GM12878 (cell line): Measurements from ENCODE around the gene TANK. TPM values are rescaled to one million over a fixed set of nuclear protein-coding genes. Genes with fewer than 3 reads are reported as not detected.

Experiments
- ATAC-seq: fragments of 200-7000 bp; cut with Tn5 transposase; 3 replicates; pipeline ENCODE4 v1.9.1; 2020; ENCODE audit warnings: mild to moderate bottlenecking, moderate library complexity
- BruUV-seq: library from RNA; stranded (reverse); fragments of 400-500 nt; replicated peaks from 2 replicates; lab custom pipeline; 2021; lab: Mats Ljungman, UMichigan
- CTCF ChIA-PET: fragments of 300-600 bp; sonication (Branson Sonifier 250); formaldehyde crosslinking; extraction: SDS; loops from one replicate; lab custom pipeline; 2021; ENCODE audit warnings: inconsistent platforms; lab: Yijun Ruan, JAX
- POLR2A ChIA-PET: fragments of 350-600 bp; formaldehyde crosslinking; extraction: SDS; loops from one replicate; lab custom pipeline; 2021; ENCODE audit warnings: inconsistent platforms; lab: Charles Lee
- RAD21 ChIA-PET: fragments of 300-600 bp; sonication (Branson Sonifier 250); formaldehyde crosslinking; loops from one replicate; lab custom pipeline; 2023; ENCODE audit warnings: antibody characterized with exemption; ENCODE audit not compliant: unreplicated experiment; lab: Charles Lee
- SMC1A ChIA-PET: fragments of 300-600 bp; sonication (Branson Sonifier 250); formaldehyde crosslinking; loops from one replicate; lab custom pipeline; 2023; ENCODE audit not compliant: unreplicated experiment, uncharacterized antibody; lab: Charles Lee
- DNase-seq: peaks from one replicate; pipeline ENCODE4 v3.0.0-alpha.2; 2011; ENCODE audit warnings: low read depth, low spot score
- FAIRE-seq: peaks from 3 replicates; lab custom pipeline; 2011; peaks lifted over from hg19 to GRCh38; lab: Jason Lieb, UNC
- H2AFZ ChIP-seq: 2 replicates; pipeline ENCODE4 v1.6.0; 2011; ENCODE audit warnings: low read depth, low read length, control low read depth; ENCODE audit not compliant: control insufficient read depth
- H3K27ac ChIP-seq: 2 replicates; pipeline ENCODE4 v1.5.1; 2011; ENCODE audit warnings: control low read depth; ENCODE audit not compliant: control insufficient read depth, insufficient read depth
- H3K27me3 ChIP-seq, 2 experiments: replicated peaks in 1 of 2; 2 replicates each; pipeline versions ENCODE4 v1.6.0 to v1.6.1; 2011; ENCODE audit warnings: low read length in 1 of 2; ENCODE audit not compliant: control insufficient read depth in 2 of 2, insufficient read depth in 2 of 2
- H3K36me3 ChIP-seq, 2 experiments: 2 replicates each; pipeline ENCODE4 v1.5.1; 2011; ENCODE audit warnings: low read length in 1 of 2; ENCODE audit not compliant: control insufficient read depth in 2 of 2, insufficient read depth in 2 of 2
- H3K4me1 ChIP-seq: 2 replicates; pipeline ENCODE4 v1.6.1; 2011; ENCODE audit warnings: mild to moderate bottlenecking, low read length, moderate library complexity, mixed read lengths; ENCODE audit not compliant: control insufficient read depth, insufficient read depth
- H3K4me2 ChIP-seq: 2 replicates; pipeline ENCODE4 v1.6.0; 2011; ENCODE audit warnings: control low read depth; ENCODE audit not compliant: control insufficient read depth, insufficient read depth
- H3K4me3 ChIP-seq: fragments of 200-600 bp; sonication (generic); 2 replicates; pipeline ENCODE4 v1.5.1; 2016
- H3K79me2 ChIP-seq: 2 replicates; pipeline ENCODE4 v1.6.0; 2011; ENCODE audit warnings: low read length; ENCODE audit not compliant: control insufficient read depth, insufficient read depth
- H3K9ac ChIP-seq: 2 replicates; pipeline ENCODE4 v1.8.0; 2011; ENCODE audit warnings: low read length, control low read depth, mixed read lengths; ENCODE audit not compliant: control insufficient read depth, insufficient read depth
- H3K9me3 ChIP-seq: replicated peaks from 3 replicates; pipeline ENCODE4 v1.5.1; 2011; ENCODE audit warnings: mild to moderate bottlenecking, low read length; ENCODE audit not compliant: control insufficient read depth, insufficient read depth
- H4K20me1 ChIP-seq: 2 replicates; pipeline ENCODE4 v1.6.0; 2011; ENCODE audit not compliant: control insufficient read depth, insufficient read depth
- NFIC ChIP-seq: IDR thresholded peaks from 2 replicates; pipeline ENCODE4 v1.6.1; 2012; ENCODE audit warnings: low read depth, mild to moderate bottlenecking, inconsistent platforms, low read length, moderate library complexity
- NFXL1 ChIP-seq: fragments of 450-650 bp; IDR thresholded peaks from 2 replicates; pipeline ENCODE4 v1.6.1; 2017; ENCODE audit warnings: antibody characterized with exemption, mild to moderate bottlenecking, borderline replicate concordance
- ZNF622 ChIP-seq: fragments of 450-650 bp; IDR thresholded peaks from 2 replicates; pipeline ENCODE4 v1.6.1; 2017; ENCODE audit warnings: mild to moderate bottlenecking, inconsistent platforms
- WGBS: methylation state at CpG from one replicate; pipeline ENCODE4 v1.1.6; 2016; ENCODE audit warnings: low lambda C conversion rate; ENCODE audit not compliant: insufficient replicate concordance, insufficient coverage; ENCODE audit errors: missing lambda C conversion rate; 5-methylcytosine and 5-hydroxymethylcytosine counted together
- in situ Hi-C: fragments of 300-500 bp; cut with MboI; formaldehyde crosslinking; loops from 9 replicates; pipeline ENCODE4 v1.14.3; 2018; ENCODE audit warnings: mixed read lengths
- intact Hi-C: fragments of 100-400 bp; cut with micrococcal nuclease; formaldehyde crosslinking; loops from one replicate; pipeline ENCODE4 v1.14.2; 2022; ENCODE audit not compliant: unreplicated experiment
- polyA plus RNA-seq, 11 experiments: library from polyadenylated mRNA; depleted of rRNA in 4 of 11; unstranded in 6 of 11; stranded (reverse) in 5 of 11; fragments of >200 nt; fragmentation: Nextera tagmentation in 4 of 11; fragmentation: Illumina TruSeq in 1 of 11; extraction: Ambion mirVana in 4 of 11; extraction: Trizol in 1 of 11; gene quantifications; 1 replicate in 1 of 11; 2 replicates in 10 of 11; pipeline versions ENCODE4 v1.2.1 to v1.2.3, GENCODE V29; 2011 to 2016; ENCODE audit warnings: inconsistent platforms in 2 of 11, missing spikeins in 2 of 11, low read depth in 1 of 11
- total RNA-seq, 4 experiments: library from RNA; depleted of rRNA in 3 of 4; stranded (reverse); fragments of >200 nt in 3 of 4; fragmentation: Illumina TruSeq in 1 of 4; extraction: Trizol in 1 of 4; gene quantifications; 2 replicates each; pipeline versions ENCODE4 v1.2.1 to v1.2.3, GENCODE V29; 2013 to 2021
- TF ChIP-seq, protein P1 (sequence below): fragments of 450-650 bp; IDR thresholded peaks from 2 replicates; pipeline ENCODE4 v1.6.1; 2017; ENCODE audit warnings: mild to moderate bottlenecking, moderate library complexity

The TANK gene
- total and polyA plus RNA-seq, 10 of the 15 experiments (the other 5 are each of a cell fraction or from before 2014, with no cell fraction given), result 48.6 to 127 (median 103) TPM

DNA sequence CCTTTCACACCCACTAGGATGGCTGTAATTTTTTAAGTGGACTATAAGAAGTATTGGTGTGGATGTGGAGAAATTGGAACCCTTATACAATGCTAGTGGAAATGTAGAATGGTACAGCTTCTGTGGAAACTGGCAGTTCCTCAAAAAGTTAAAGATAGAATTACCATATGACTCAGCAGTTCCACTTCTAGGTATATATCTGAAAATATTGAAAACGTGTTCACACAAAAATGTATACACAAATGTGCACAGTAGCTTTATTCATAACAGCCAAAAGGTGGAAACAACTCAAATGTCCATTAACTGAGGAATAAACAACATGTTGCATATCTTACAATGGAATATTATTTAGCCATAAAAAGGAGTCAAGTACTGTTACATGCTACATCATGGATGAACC lies 17.7 kb downstream of the TANK start (continued):
- TF ChIP-seq, protein P1, sequence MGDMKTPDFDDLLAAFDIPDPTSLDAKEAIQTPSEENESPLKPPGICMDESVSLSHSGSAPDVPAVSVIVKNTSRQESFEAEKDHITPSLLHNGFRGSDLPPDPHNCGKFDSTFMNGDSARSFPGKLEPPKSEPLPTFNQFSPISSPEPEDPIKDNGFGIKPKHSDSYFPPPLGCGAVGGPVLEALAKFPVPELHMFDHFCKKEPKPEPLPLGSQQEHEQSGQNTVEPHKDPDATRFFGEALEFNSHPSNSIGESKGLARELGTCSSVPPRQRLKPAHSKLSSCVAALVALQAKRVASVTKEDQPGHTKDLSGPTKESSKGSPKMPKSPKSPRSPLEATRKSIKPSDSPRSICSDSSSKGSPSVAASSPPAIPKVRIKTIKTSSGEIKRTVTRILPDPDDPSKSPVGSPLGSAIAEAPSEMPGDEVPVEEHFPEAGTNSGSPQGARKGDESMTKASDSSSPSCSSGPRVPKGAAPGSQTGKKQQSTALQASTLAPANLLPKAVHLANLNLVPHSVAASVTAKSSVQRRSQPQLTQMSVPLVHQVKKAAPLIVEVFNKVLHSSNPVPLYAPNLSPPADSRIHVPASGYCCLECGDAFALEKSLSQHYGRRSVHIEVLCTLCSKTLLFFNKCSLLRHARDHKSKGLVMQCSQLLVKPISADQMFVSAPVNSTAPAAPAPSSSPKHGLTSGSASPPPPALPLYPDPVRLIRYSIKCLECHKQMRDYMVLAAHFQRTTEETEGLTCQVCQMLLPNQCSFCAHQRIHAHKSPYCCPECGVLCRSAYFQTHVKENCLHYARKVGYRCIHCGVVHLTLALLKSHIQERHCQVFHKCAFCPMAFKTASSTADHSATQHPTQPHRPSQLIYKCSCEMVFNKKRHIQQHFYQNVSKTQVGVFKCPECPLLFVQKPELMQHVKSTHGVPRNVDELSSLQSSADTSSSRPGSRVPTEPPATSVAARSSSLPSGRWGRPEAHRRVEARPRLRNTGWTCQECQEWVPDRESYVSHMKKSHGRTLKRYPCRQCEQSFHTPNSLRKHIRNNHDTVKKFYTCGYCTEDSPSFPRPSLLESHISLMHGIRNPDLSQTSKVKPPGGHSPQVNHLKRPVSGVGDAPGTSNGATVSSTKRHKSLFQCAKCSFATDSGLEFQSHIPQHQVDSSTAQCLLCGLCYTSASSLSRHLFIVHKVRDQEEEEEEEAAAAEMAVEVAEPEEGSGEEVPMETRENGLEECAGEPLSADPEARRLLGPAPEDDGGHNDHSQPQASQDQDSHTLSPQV, result no peak
- TF ChIP-seq NFXL1 (no peak), NFIC (peak; percentile 55; the same call in 1 of the 2 replicates)

DNA sequence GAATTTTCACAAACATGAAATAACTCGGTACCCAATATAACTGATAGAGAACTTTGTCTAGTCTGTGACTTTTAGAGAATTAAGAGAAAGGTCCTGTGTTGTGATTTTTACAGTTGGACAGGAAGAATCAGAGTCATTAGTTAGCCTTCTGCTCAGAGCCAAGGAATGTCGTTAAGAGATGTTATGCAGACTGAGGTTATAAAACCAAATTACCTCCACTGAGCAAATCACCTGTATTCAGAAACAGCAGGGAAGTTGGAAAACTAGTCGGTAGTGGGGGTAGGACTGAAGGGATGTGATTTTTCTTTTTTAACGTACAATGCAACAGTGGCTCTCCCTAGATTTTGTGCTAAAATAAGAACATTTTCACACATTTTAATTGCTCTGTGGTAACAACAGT lies 18.5 kb downstream of the TANK start:
- Histone ChIP-seq H3K27ac (no peak overlapping the region), H3K36me3 (peaks cover 6 to 28% of the 10 kb centered on the region in 2 experiments), H4K20me1 (no peaks in the 10 kb centered on the region), H2AFZ (no peak overlapping the region), H3K79me2 (peaks cover 45% of the 10 kb centered on the region), H3K27me3 (no peaks in the 10 kb centered on the region), H3K9ac (no peak overlapping the region), H3K9me3 (peaks cover 14% of the 10 kb centered on the region), H3K4me3 (no peak overlapping the region), H3K4me2 (no peak overlapping the region), H3K4me1 (peaks cover 18% of the 10 kb centered on the region)
- ChIA-PET POLR2A (no interaction called here), CTCF (no interaction called here), SMC1A (no interaction called here), RAD21 (no interaction called here)
- FAIRE-seq (no peak), ATAC-seq (no peak), DNase-seq (no peak)
- WGBS, result 85% methylated on average over 4 of the region's 4 CpGs
- TF ChIP-seq ZNF622, result no peak
- no TSS peak for BruUV-seq
- in situ Hi-C loops (no loop called here), intact Hi-C loops (no loop called here)
